GM19395 (cell line): ENCODE data around the gene ADGRF5.

Experiments
- ATAC-seq: cut with Tn5 transposase; IDR thresholded peaks from one replicate; pipeline ENCODE4 v1.9.1; 2021; ENCODE audit warnings: mild to moderate bottlenecking, moderate library complexity; ENCODE audit not compliant: unreplicated experiment

The ADGRF5 gene

GRCh38 chr6:46828939-46829338 is 92.8 kb downstream of the ADGRF5 start:
- no peak for ATAC-seq

GRCh38 chr6:46821458-46821881 is 100.3 kb downstream of the ADGRF5 start:
- no peak for ATAC-seq

GRCh38 chr6:46819561-46819960 is 102.2 kb downstream of the ADGRF5 start:
- no peak for ATAC-seq

DNA sequence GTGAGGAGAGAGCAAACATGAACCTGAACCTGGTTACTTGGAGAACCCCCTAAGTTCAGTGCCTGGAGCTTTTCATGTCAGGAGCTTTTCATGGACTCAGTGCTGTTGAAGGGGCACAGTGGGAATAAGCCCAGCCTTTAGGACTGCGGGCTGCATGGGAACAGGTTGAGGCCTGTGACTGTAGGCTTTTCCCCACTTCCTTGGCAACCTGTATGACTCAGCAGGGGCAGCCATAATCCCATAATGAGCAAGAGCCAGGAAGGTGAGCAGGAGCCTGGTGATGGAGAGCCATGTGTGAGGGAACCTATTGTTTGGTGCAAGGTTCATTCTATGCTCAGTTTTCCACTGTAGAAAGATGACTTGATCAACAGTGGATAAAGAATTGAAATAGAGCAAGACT is 105.1 kb downstream of the ADGRF5 start:
- ATAC-seq = no peak

GRCh38 chr6:46815130-46815529 is 106.6 kb downstream of the ADGRF5 start:
- ATAC-seq = no peak

- no peak for ATAC-seq
Observed at GRCh38 chr6:46808806-46809205, 112.9 kb downstream of the ADGRF5 start.
